Transverse colon (tissue), 4 donors: ENCODE results near the gene ZNF107. TPM values are rescaled to one million over a fixed set of nuclear protein-coding genes. Genes with fewer than 3 reads are reported as not detected.
"Not testable (repeated sequence)": the region's sequence is repeated elsewhere in the genome, so short reads cannot be mapped to it uniquely, and the experiment has no call there.

Source experiments
- DNase-seq: peaks from one replicate; pipeline ENCODE4 v3.0.0-alpha.2; 2019
- H3K27ac ChIP-seq, 4 donors: fragments of 200-600 bp; sonication (generic); 2 replicates each; pipeline ENCODE4 v1.5.1; 2016 to 2018; ENCODE audit warnings: inconsistent platforms in 4 of 4
- H3K27me3 ChIP-seq: fragments of 200-600 bp; sonication (generic); 2 replicates; pipeline ENCODE4 v1.5.1; 2017; ENCODE audit warnings: inconsistent platforms
- H3K36me3 ChIP-seq, 4 donors: fragments of 200-600 bp; sonication (generic); 2 replicates each; pipeline ENCODE4 v1.5.1; 2017 to 2019; ENCODE audit warnings: inconsistent platforms in 4 of 4
- H3K4me1 ChIP-seq, 4 donors: fragments of 200-600 bp; sonication (generic); 2 replicates each; pipeline ENCODE4 v1.5.1; 2017 to 2020; ENCODE audit warnings: inconsistent platforms in 4 of 4
- H3K4me3 ChIP-seq, 4 donors: fragments of 200-600 bp; sonication (generic); 1 replicate in 1 of 4; 2 replicates in 3 of 4; pipeline versions ENCODE4 v1.5.1 to v1.6.1; 2017 to 2019; ENCODE audit warnings: inconsistent platforms in 4 of 4
- H3K9me3 ChIP-seq, 2 donors: fragments of 200-600 bp; sonication (generic); 2 replicates each; pipeline ENCODE4 v1.5.1; 2017 to 2019; ENCODE audit warnings: inconsistent platforms in 2 of 2
- CTCF ChIP-seq, 5 experiments: fragments of 200-600 bp in 3 of 5; fragments of 450-650 bp in 2 of 5; sonication (generic) in 3 of 5; IDR thresholded peaks; 1 replicate in 2 of 5; 2 replicates in 3 of 5; pipeline ENCODE4 v1.5.1; 2016 to 2017; ENCODE audit warnings: antibody characterized with exemption in 5 of 5, inconsistent platforms in 3 of 5, mild to moderate bottlenecking in 2 of 5, moderate library complexity in 1 of 5
- EP300 ChIP-seq: sonication (generic); formaldehyde crosslinking; IDR thresholded peaks from one replicate; pipeline ENCODE4 v1.6.1; 2017; ENCODE audit warnings: antibody characterized with exemption, low read depth
- POLR2A ChIP-seq: fragments of 450-650 bp; IDR thresholded peaks from one replicate; pipeline ENCODE4 v1.6.1; 2016; ENCODE audit warnings: antibody characterized with exemption, mild to moderate bottlenecking, moderate library complexity
- POLR2AphosphoS5 ChIP-seq, 3 donors: sonication (generic); formaldehyde crosslinking; IDR thresholded peaks; one replicate each; pipeline ENCODE4 v1.6.1; 2016; ENCODE audit warnings: antibody characterized with exemption in 3 of 3
- WGBS, 2 donors: methylation state at CpG; one replicate each; pipeline ENCODE4 v1.1.5; 2018; ENCODE audit warnings: low coverage in 1 of 2; 5-methylcytosine and 5-hydroxymethylcytosine counted together
- in situ Hi-C, 4 donors: fragments of 200-750 bp; cut with MboI; loops; one replicate each; pipeline versions ENCODE4 v1.15.0 to v1.15.1; 2017; ENCODE audit warnings: low sequenced_read_pairs in 3 of 4, low pct_ligation_motif_present in 1 of 4, low pct_unique_long_range_greater_than_20kb in 1 of 4
- intact Hi-C: fragments of 100-400 bp; cut with DNase I; formaldehyde crosslinking; loops from one replicate; pipeline ENCODE4 v1.15.1; 2023; ENCODE audit warnings: low total_unique reads
- total RNA-seq, 4 donors: library from RNA; depleted of rRNA; stranded (reverse); fragments of >200 nt; gene quantifications; one replicate each; pipeline ENCODE4 v1.1.0, GENCODE V29; 2016

Gene ZNF107
- total RNA-seq, 4 donors from 2014 or later, result 3.8 to 11.2 (median 8.4) TPM

GRCh38 chr7:64706625-64707292 lies 40.8 kb downstream of the ZNF107 start:
- H3K36me3 ChIP-seq, result peaks cover 0 to 32% (median 11%) of the 10 kb centered on the region in 4 donors
- H3K4me1 ChIP-seq, result no peaks in the 10 kb centered on the region
- no peak for TF ChIP-seq CTCF (IDR thresholded peaks at IDR 0.05)
- no peak for TF ChIP-seq POLR2AphosphoS5 (IDR thresholded peaks at IDR 0.05)
- TF ChIP-seq EP300, result no peak
- WGBS, 2 donors, result 89 to 94% methylated on average over 2 of the region's 2 CpGs
- H3K27me3 ChIP-seq, result no peaks in the 10 kb centered on the region
- in situ Hi-C loops (no loop called here), intact Hi-C loops (no loop called here)
- peaks cover 74 to 85% of the 10 kb centered on the region in 2 donors for H3K9me3 ChIP-seq
- H3K27ac ChIP-seq, result no peak overlapping the region
- DNase-seq, result no peak
- H3K4me3 ChIP-seq, result no peak overlapping the region

GRCh38 chr7:64717896-64718295 lies 52.0 kb downstream of the ZNF107 start:
- intact Hi-C loops, H3K4me1 ChIP-seq, H3K4me3 ChIP-seq, H3K36me3 ChIP-seq, DNase-seq, H3K27me3 ChIP-seq, in situ Hi-C loops, H3K27ac ChIP-seq: not testable (repeated sequence)
- WGBS, 2 donors, result 100% methylated on average over 4 of the region's 29 CpGs; no CpG with 5 or more reads in 1 of the 2 donors
- peaks cover 25 to 31% of the 10 kb centered on the region in 2 donors for H3K9me3 ChIP-seq

GRCh38 chr7:64729089-64729848 lies 63.3 kb downstream of the ZNF107 start:
- H3K27ac ChIP-seq, result no peak overlapping the region
- H3K9me3 ChIP-seq, result peaks cover 0 to 4% of the 10 kb centered on the region in 2 donors
- H3K36me3 ChIP-seq, result no peaks in the 10 kb centered on the region
- H3K4me1 ChIP-seq, result no peaks in the 10 kb centered on the region
- intact Hi-C loops (no loop called here), in situ Hi-C loops (no loop called here)
- no peak for DNase-seq
- no peak overlapping the region for H3K4me3 ChIP-seq
- TF ChIP-seq POLR2A, result no peak
- WGBS, 2 donors, result 20 to 78% methylated on average over 1 to 3 of the region's 3 CpGs
- H3K27me3 ChIP-seq, result no peaks in the 10 kb centered on the region

GRCh38 chr7:64733550-64734240 lies 67.8 kb downstream of the ZNF107 start:
- WGBS, 2 donors, result 90 to 92% methylated on average over 8 of the region's 8 CpGs
- Histone ChIP-seq H3K9me3 (peaks cover 0 to 4% of the 10 kb centered on the region in 2 donors), H3K27ac (no peak overlapping the region), H3K4me1 (no peaks in the 10 kb centered on the region), H3K36me3 (no peaks in the 10 kb centered on the region), H3K4me3 (no peak overlapping the region), H3K27me3 (no peaks in the 10 kb centered on the region)
- no peak for DNase-seq
- no peak for TF ChIP-seq CTCF (IDR thresholded peaks at IDR 0.05)
- TF ChIP-seq POLR2AphosphoS5 (IDR thresholded peaks at IDR 0.05), result no peak
- no peak for TF ChIP-seq EP300
- no peak for TF ChIP-seq POLR2A
- in situ Hi-C loops (no loop called here), intact Hi-C loops (no loop called here)

- no peak overlapping the region for H3K4me3 ChIP-seq
- H3K9me3 ChIP-seq, result peaks cover 0 to 4% of the 10 kb centered on the region in 2 donors
- no peaks in the 10 kb centered on the region for H3K36me3 ChIP-seq
- no peaks in the 10 kb centered on the region for H3K4me1 ChIP-seq
- no peak for DNase-seq
- 92 to 93% methylated on average over 3 to 20 of the region's 20 CpGs for WGBS, 2 donors
- intact Hi-C loops (no loop called here), in situ Hi-C loops (no loop called here)
- H3K27me3 ChIP-seq, result no peaks in the 10 kb centered on the region
- TF ChIP-seq EP300, result no peak
- TF ChIP-seq POLR2A, result no peak
- TF ChIP-seq POLR2AphosphoS5 (IDR thresholded peaks at IDR 0.05), result no peak
- no peak for TF ChIP-seq CTCF (IDR thresholded peaks at IDR 0.05)
- no peak overlapping the region for H3K27ac ChIP-seq
These were observed 70.6 kb downstream of the ZNF107 start for GRCh38 chr7:64736575-64736974.

- intact Hi-C loops, H3K27me3 ChIP-seq, DNase-seq, H3K4me3 ChIP-seq, H3K27ac ChIP-seq, H3K36me3 ChIP-seq, H3K9me3 ChIP-seq, H3K4me1 ChIP-seq, in situ Hi-C loops: not testable (repeated sequence)
- WGBS, 2 donors, result no CpG with 5 or more reads among the region's 29 CpGs
These were observed 72.5 kb downstream of the ZNF107 start for GRCh38 chr7:64738403-64738802.

- H3K4me1 ChIP-seq, H3K27ac ChIP-seq, H3K36me3 ChIP-seq, H3K27me3 ChIP-seq, H3K9me3 ChIP-seq, intact Hi-C loops, DNase-seq, in situ Hi-C loops, H3K4me3 ChIP-seq: not testable (repeated sequence)
- 90% methylated on average over 2 of the region's 29 CpGs; no CpG with 5 or more reads in 1 of the 2 donors for WGBS, 2 donors
These were observed 73.0 kb downstream of the ZNF107 start for GRCh38 chr7:64738953-64739352.
